SKM-1 (cell line): Measurements from ENCODE around the gene PCSK6.
A peak's percentile ranks its signal among the peaks of the same experiment; 100 is the strongest.
"Not testable (repeated sequence)": the region's sequence is repeated elsewhere in the genome, so short reads cannot be mapped to it uniquely, and the experiment has no call there.

Source experiments
- DNase-seq: peaks from one replicate; lab custom pipeline; 2025; ENCODE audit not compliant: unreplicated experiment; lab: John Stamatoyannopoulos, UW

PCSK6 gene

GRCh38 chr15:101386006-101386405 is 103.5 kb downstream of the PCSK6 start:
- DNase-seq: no peak

- DNase-seq: no peak
These were observed 105.2 kb downstream of the PCSK6 start for GRCh38 chr15:101384276-101384675.

- no peak for DNase-seq
These were observed 107.0 kb downstream of the PCSK6 start for GRCh38 chr15:101382544-101382943.

- DNase-seq: peak; percentile 18
These were observed 107.8 kb downstream of the PCSK6 start for GRCh38 chr15:101381671-101382212.

- no peak for DNase-seq
These were observed 109.4 kb downstream of the PCSK6 start for GRCh38 chr15:101380146-101380545.

- DNase-seq: no peak
These were observed 109.9 kb downstream of the PCSK6 start for GRCh38 chr15:101379647-101380046.

- no peak for DNase-seq
These were observed 110.6 kb downstream of the PCSK6 start for GRCh38 chr15:101378879-101379278.

- no peak for DNase-seq
These were observed 111.2 kb downstream of the PCSK6 start for GRCh38 chr15:101378171-101378755.

GRCh38 chr15:101376615-101377395 is 112.7 kb downstream of the PCSK6 start:
- no peak for DNase-seq

- not testable (repeated sequence) for DNase-seq
These were observed 114.5 kb downstream of the PCSK6 start for GRCh38 chr15:101375006-101375405.

GRCh38 chr15:101374326-101374725 is 115.2 kb downstream of the PCSK6 start:
- no peak for DNase-seq

GRCh38 chr15:101373577-101373976 is 115.9 kb downstream of the PCSK6 start:
- DNase-seq: no peak

- no peak for DNase-seq
These were observed 116.5 kb downstream of the PCSK6 start for GRCh38 chr15:101372960-101373525.

- DNase-seq: no peak
These were observed 117.3 kb downstream of the PCSK6 start for GRCh38 chr15:101372149-101372577.

- no peak for DNase-seq
These were observed 118.0 kb downstream of the PCSK6 start for GRCh38 chr15:101371519-101371918.

GRCh38 chr15:101371081-101371480 is 118.4 kb downstream of the PCSK6 start:
- DNase-seq: no peak

- no peak for DNase-seq
These were observed 119.0 kb downstream of the PCSK6 start for GRCh38 chr15:101370330-101371024.

- DNase-seq: no peak
These were observed 119.8 kb downstream of the PCSK6 start for GRCh38 chr15:101369676-101370075.

- DNase-seq: no peak
These were observed 120.5 kb downstream of the PCSK6 start for GRCh38 chr15:101368861-101369642.

- DNase-seq: no peak
These were observed 121.3 kb downstream of the PCSK6 start for GRCh38 chr15:101368086-101368780.
